Neural cell (in vitro differentiated cells): ENCODE data around the gene KLF13.

Experiments used
- CTCF ChIP-seq: fragments of 450-650 bp; IDR thresholded peaks from 2 replicates; pipeline ENCODE4 v1.5.1; 2014; ENCODE audit warnings: antibody characterized with exemption, mild to moderate bottlenecking, moderate library complexity; ENCODE audit not compliant: poor library complexity, severe bottlenecking
- EZH2 ChIP-seq: fragments of 200-600, 300-800 bp; shearing (Covaris generic), sonication (generic); IDR thresholded peaks from 2 replicates; pipeline ENCODE4 v1.6.1; 2014; ENCODE audit warnings: antibody characterized with exemption, low read length, borderline replicate concordance, mild to moderate bottlenecking; ENCODE audit not compliant: insufficient read depth, poor library complexity, severe bottlenecking
- RAD21 ChIP-seq: fragments of 450-650 bp; conservative IDR thresholded peaks from 2 replicates; pipeline ENCODE4 v1.6.1; 2014; ENCODE audit warnings: antibody characterized with exemption, mild to moderate bottlenecking, moderate library complexity

GRCh38 chr15:31367021-31367729 is 40.5 kb downstream of the KLF13 start:
- TF ChIP-seq CTCF (no peak), EZH2 (no peak), RAD21 (no peak)
